BLaER1 (cell line): ENCODE results near the gene PSMC3.

Experiments used
- H3K27ac ChIP-seq: shearing (Covaris generic); formaldehyde crosslinking; 2 replicates; pipeline ENCODE4 v1.8.1; 2022
- H3K27me3 ChIP-seq: shearing (Covaris generic); formaldehyde crosslinking; 2 replicates; pipeline ENCODE4 v1.8.1; 2022
- H3K36me3 ChIP-seq: shearing (Covaris generic); formaldehyde crosslinking; 2 replicates; pipeline ENCODE4 v1.8.1; 2022
- H3K4me1 ChIP-seq: shearing (Covaris generic); formaldehyde crosslinking; 2 replicates; pipeline ENCODE4 v1.8.1; 2022
- H3K4me2 ChIP-seq: shearing (Covaris generic); formaldehyde crosslinking; 2 replicates; pipeline ENCODE4 v1.8.1; 2022
- H3K4me3 ChIP-seq: shearing (Covaris generic); formaldehyde crosslinking; 2 replicates; pipeline ENCODE4 v1.8.1; 2022
- H3K9ac ChIP-seq: shearing (Covaris generic); formaldehyde crosslinking; 2 replicates; pipeline ENCODE4 v1.8.1; 2022
- H3K9me3 ChIP-seq: shearing (Covaris generic); formaldehyde crosslinking; 2 replicates; pipeline ENCODE4 v1.8.1; 2022
- H4K20me1 ChIP-seq: shearing (Covaris generic); formaldehyde crosslinking; 2 replicates; pipeline ENCODE4 v1.8.1; 2022
- Cebpa-rat ChIP-seq: shearing (Covaris generic); IDR thresholded peaks from 2 replicates; pipeline ENCODE4 v1.8.1; 2022

PSMC3 gene

DNA sequence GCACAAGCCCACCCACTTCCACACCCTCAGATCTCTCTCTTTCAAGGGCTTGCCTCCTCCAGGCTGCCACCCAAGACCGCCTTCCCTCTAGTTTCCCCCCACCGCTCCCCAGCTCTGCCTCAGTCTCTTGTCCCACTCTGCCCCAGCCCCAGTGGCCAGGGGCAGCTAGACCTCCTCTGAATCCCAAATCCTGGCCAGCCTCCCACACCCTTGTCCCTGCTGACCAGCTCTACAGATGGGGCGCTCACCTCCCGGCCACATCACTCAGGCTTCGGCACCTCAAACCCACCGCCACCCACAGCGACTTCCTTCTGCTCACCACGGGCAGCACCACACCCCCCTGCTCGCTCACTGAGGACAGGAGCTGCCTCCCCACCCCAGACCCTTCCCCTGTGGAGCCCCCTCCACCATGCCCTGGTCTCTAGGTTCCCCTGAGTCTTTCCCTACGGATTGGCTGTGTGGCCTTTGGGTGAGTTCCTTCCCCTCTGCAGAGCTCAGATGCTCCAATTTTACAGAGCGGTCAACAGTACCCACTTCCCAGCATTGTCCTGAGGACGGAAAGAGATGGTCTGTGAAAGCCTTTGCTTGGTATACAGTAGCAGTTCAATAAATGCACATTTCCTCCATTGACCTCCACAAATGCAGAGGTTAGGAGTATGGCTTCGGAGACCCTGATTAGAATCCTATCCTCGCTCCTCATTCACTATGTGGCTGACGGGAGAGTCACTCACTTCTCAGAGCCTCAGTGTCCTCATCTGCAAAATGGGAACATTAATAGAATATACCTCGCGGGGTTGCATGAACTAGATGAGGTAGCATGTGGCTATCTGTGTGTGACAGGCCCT is 36.4 kb downstream of the PSMC3 start:
- H3K9ac ChIP-seq, result no peak overlapping the region; the same call in 1 of the 2 replicates
- no peaks in the 10 kb centered on the region for H3K9me3 ChIP-seq
- no peaks in the 10 kb centered on the region for H3K36me3 ChIP-seq
- H3K4me3 ChIP-seq, result no peak overlapping the region
- H3K4me1 ChIP-seq, result peaks cover 63% of the 10 kb centered on the region
- no peaks in the 10 kb centered on the region for H3K27me3 ChIP-seq
- H3K4me2 ChIP-seq, result peak overlapping the region; percentile 36
- H3K27ac ChIP-seq, result peak overlapping the region; percentile 100
- no peaks in the 10 kb centered on the region for H4K20me1 ChIP-seq
- no peak for TF ChIP-seq Cebpa-rat

- Histone ChIP-seq H3K4me3 (no peak overlapping the region), H3K36me3 (no peaks in the 10 kb centered on the region), H3K27ac (peak overlapping the region; percentile 56), H3K27me3 (no peaks in the 10 kb centered on the region), H3K4me2 (peak overlapping the region; percentile 36), H4K20me1 (no peaks in the 10 kb centered on the region), H3K9me3 (no peaks in the 10 kb centered on the region), H3K4me1 (peaks cover 55% of the 10 kb centered on the region), H3K9ac (no peak overlapping the region)
- TF ChIP-seq Cebpa-rat, result no peak
Observed at GRCh38 chr11:47388697-47389576, 37.3 kb downstream of the PSMC3 start.

DNA sequence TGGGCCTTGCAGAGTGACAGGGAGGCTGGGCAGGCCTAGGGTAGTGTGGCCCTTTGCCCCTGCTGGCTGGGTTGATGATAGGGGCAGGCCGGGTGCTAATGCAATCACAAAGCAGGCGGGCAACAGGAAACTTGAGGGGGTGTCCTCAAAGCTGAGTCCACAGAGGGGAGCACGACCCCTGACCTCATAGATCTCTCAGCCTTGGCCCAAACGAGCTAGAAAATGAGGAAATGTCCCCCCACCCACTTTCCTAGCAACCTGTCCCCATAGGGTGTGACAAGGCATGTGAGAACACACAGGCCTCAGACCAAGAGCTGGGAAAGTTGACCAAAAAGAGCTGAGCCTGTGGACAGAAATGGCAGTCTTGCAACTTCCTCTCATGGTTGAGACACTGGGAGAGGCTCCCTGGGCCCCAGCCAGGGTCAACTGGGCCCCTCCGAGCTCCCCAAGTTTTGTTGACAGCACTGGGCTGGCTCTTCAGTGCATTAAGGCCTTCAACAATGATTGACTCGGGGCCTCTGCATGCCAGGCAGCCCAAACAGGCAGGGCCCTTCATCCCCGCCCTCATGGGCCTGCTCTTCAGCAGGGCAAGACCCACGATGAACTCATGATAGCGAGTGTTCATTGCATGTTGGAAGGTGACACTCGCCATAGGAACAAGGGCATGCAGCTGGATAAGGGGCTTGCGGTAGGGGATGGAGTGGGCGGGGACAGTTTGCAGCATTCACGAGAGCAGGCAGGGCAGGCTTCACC is 38.1 kb downstream of the PSMC3 start:
- Histone ChIP-seq H3K9ac (no peak overlapping the region), H3K36me3 (no peaks in the 10 kb centered on the region), H3K4me2 (no peak overlapping the region), H3K4me1 (peaks cover 52% of the 10 kb centered on the region), H3K27ac (peak overlapping the region; percentile 30; the same call in 1 of the 2 replicates), H3K27me3 (no peaks in the 10 kb centered on the region), H3K9me3 (no peaks in the 10 kb centered on the region), H3K4me3 (no peak overlapping the region), H4K20me1 (no peaks in the 10 kb centered on the region)
- TF ChIP-seq Cebpa-rat, result no peak

GRCh38 chr11:47384498-47384897 is 41.7 kb downstream of the PSMC3 start:
- Histone ChIP-seq H3K27me3 (no peaks in the 10 kb centered on the region), H3K4me3 (no peak overlapping the region), H3K4me2 (no peak overlapping the region), H3K27ac (no peak overlapping the region), H3K4me1 (peaks cover 29% of the 10 kb centered on the region), H3K9me3 (no peaks in the 10 kb centered on the region), H3K9ac (no peak overlapping the region), H3K36me3 (no peaks in the 10 kb centered on the region), H4K20me1 (no peaks in the 10 kb centered on the region)
- TF ChIP-seq Cebpa-rat, result no peak

GRCh38 chr11:47383071-47383470 is 43.2 kb downstream of the PSMC3 start:
- Histone ChIP-seq H3K4me2 (peak overlapping the region; percentile 65), H3K4me1 (peaks cover 31% of the 10 kb centered on the region), H3K27me3 (no peaks in the 10 kb centered on the region), H4K20me1 (no peaks in the 10 kb centered on the region), H3K9ac (peak overlapping the region; percentile 25), H3K27ac (peak overlapping the region; percentile 58; the same call in 1 of the 2 replicates), H3K4me3 (no peak overlapping the region), H3K9me3 (no peaks in the 10 kb centered on the region), H3K36me3 (no peaks in the 10 kb centered on the region)
- TF ChIP-seq Cebpa-rat, result no peak

DNA sequence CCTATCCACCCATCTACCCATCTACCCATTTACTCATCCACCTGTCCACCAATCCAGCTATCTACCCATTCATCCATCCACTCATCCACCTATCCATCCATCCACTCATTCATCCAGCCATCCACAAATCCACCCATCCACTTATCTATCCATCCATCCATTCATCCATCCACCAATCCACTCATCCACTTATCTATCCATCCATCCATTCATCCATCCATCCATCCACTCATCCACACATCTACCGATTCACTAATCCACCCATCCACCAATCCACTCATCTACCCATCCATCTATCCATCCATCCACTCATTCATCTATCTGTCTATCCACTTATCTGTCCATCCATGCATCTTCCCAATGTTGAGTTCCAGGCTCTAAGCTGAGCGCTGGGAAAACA is 46.2 kb downstream of the PSMC3 start:
- no peaks in the 10 kb centered on the region for H3K9me3 ChIP-seq
- peaks cover 50% of the 10 kb centered on the region for H3K4me1 ChIP-seq
- H3K4me3 ChIP-seq, result no peak overlapping the region
- peaks cover 8% of the 10 kb centered on the region for H3K36me3 ChIP-seq
- H4K20me1 ChIP-seq, result peaks cover 18% of the 10 kb centered on the region; the same call in 1 of the 2 replicates
- H3K4me2 ChIP-seq, result no peak overlapping the region
- TF ChIP-seq Cebpa-rat, result no peak
- no peak overlapping the region for H3K9ac ChIP-seq
- no peak overlapping the region for H3K27ac ChIP-seq
- H3K27me3 ChIP-seq, result no peaks in the 10 kb centered on the region

DNA sequence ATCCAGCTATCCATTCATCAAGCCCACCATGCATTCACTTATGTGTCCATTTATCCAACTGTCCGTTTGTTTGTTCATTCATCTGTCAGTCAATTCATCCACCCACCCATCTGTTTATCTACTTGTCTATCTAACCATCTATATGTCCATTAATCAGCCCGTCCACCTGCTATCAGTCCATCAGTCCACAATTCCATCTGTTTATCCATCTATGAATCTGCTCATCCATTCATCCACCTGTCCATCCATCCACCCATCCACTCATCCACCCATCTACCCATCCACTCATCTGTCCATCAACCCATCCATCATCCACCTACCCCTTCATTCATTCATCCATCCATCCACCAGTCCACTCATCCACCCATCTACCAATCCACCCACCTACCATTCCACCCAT is 46.9 kb downstream of the PSMC3 start:
- Histone ChIP-seq H3K4me2 (peak overlapping the region; percentile 100), H3K9ac (peak overlapping the region; percentile 97; the same call in 1 of the 2 replicates), H3K9me3 (no peaks in the 10 kb centered on the region), H3K4me1 (peaks cover 58% of the 10 kb centered on the region), H3K4me3 (no peak overlapping the region), H3K27me3 (no peaks in the 10 kb centered on the region), H3K27ac (peak overlapping the region; percentile 99), H4K20me1 (peaks cover 18% of the 10 kb centered on the region; the same call in 1 of the 2 replicates), H3K36me3 (peaks cover 15% of the 10 kb centered on the region)
- no peak for TF ChIP-seq Cebpa-rat

DNA sequence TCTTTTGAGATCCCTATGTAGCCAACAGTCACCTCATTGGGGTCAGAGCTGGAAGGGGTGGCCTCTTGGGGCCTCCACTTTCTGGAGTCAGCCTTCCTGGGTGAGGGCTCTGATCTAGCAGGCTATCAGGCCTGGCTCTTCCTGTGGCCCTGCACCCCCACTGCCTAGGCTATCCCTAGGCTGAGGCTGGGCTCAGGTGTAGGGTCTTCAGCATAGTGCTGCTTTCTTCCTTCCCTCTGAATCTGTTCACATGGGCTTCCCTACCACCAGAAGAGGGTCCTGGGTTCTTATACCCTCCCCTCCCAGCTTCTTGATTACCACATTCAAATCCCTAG is 47.4 kb downstream of the PSMC3 start:
- Histone ChIP-seq H3K27ac (peak overlapping the region; percentile 99), H3K36me3 (peaks cover 18% of the 10 kb centered on the region), H4K20me1 (peaks cover 18% of the 10 kb centered on the region; the same call in 1 of the 2 replicates), H3K4me1 (peaks cover 63% of the 10 kb centered on the region), H3K27me3 (no peaks in the 10 kb centered on the region), H3K4me3 (peak overlapping the region; percentile 83), H3K9me3 (no peaks in the 10 kb centered on the region), H3K4me2 (peak overlapping the region; percentile 100), H3K9ac (peak overlapping the region; percentile 97)
- no peak for TF ChIP-seq Cebpa-rat
